CD4-positive, alpha-beta T cell treated with Interleukin-1 beta for 1 hour (primary cell): ENCODE data around the gene TNC.

ENCODE experiments used
- DNase-seq, 2 donors: peaks; one replicate each; pipeline ENCODE4 v3.0.0-alpha.2; 2020 to 2022

Gene TNC

DNA sequence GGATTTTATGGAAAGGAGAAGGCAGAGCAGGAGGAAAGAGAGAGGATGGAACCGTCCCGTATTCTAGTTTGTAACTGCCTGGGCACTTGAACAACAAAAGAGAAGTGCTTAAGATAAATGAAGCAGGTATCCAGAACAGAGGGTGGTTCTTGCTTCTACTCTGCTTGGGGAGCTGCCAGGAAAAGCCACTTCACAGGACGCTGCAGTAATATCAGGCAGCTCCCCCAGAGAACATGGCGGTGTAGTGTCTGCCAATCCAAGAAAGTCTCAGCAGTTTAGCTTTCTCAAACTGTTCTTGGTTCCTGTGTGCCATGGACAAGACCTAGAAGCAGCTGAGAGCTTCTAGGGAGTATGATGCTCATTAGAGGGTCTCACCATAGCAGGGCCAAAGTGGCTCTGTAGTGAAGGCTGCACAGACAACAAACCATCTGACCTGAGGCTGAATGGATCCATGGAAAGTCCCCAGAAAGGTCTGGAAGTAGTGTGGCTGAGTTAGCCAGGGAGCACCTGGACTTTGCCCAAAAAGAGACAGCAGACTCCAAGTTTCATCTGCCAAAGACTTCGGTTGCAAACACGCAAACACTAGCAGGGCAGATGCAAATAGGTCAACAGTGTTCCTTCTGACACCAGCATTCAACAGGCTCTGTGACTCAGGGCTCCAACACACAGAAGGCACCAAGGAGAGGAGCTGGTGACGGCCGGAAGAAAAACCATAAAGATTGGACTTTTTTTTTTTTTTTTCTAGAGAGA is 115.4 kb downstream of the TNC start:
- no peak for DNase-seq

DNA sequence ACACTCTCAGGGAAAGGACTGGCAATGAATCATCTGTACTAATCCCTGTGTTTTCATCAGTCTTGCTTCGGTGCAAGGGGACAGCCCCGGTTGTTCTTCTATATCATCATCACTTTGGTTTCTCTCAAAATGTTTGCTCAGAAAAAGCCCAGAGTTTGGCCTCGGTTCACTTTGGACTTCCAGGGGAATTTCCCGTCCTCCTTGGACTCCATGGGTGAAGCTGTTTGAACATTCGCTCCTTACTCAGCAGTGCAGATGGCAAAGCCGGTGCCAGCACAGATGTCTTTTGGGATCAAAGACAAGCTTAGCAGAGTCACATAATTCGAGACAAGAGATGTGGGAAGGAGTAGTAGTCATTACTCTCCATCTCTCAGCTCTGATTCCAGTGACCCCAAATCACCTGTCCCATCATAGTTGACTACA is 117.7 kb downstream of the TNC start:
- DNase-seq: no peak

DNA sequence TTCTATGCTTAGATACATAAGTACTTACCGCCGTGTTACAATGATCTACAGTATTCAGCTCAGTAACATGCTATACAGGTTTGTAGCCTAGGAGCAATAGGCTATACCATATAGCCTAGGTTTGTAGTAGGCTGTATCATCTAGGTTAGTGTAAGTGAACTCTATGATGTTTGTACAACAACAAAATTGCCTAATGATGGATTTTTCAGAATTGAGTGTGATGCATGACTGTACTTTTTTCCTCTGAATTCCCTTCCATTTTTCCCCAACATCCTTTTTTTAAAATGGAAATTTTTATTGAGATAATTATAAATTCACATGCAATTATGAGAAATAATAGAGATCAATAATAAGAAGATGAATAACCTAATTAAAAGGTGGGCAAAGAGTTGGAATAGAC is 119.6 kb downstream of the TNC start:
- no peak for DNase-seq

DNA sequence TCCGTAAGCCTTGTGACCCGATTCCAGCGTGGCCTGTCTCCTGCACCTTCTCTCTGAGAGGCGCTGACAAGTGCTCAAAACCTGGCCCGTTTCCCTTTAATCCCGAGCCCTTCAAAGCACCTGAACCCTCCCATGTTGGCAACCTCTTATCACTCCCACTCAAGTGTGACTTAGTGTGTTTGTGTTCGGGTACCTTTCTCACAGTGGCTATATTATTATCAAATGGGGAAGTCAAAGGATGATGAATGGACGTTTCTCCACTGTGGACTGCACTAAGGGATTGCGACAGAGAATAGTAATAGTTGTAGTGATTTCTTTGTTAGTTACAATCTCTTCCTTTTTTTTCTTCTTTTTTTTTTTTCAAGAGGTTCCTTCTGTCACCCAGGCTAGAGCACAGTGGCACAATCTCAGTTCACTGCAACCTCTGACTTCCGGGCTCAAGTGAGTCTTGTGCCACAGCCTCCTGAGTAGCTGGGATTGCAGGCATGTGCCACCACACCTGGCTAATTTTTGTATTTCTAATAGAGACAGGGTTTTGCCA is 122.2 kb downstream of the TNC start:
- DNase-seq: peak in 1 of 2 donors; percentile 52

DNA sequence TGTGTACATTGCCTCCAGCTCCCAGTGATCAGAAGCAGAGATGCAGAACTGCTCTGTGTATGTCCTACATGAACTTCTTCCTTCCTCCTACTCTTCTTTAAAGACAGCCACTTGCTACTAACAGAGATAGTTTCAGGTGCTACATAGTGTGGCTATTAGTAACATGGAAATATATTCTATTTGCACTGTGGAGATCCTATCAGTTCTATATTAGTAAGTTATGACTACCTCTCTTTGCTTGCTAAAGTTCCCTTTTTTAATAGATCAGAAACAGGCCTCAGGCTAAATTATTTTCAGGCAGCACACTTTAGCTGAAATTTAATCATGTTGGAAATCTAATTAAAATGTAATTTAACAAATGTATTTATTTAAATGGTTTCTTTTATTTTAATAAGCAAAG is 123.2 kb downstream of the TNC start:
- no peak for DNase-seq

DNA sequence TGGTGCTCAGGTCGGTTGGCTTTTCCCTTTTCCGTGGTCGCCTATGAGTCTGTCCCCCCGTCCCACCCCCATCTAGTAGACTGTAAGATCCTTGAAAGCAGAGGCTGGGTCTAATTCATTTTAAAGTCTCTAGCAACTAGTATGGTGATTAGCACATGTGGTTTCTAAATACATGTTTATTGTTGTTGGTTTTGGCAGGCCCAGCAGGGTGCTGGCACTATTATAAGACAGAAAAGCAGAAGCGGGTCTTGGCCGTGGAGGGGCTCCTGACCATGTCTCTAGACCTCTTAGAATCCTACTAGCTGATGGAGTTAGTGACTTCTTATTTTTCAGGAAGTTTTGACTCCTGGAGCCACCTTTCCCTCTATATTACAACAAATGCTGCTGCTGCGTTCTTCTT is 126.1 kb downstream of the TNC start:
- no peak for DNase-seq

- no peak for DNase-seq
Observed at GRCh38 chr9:114990901-114991300, 127.1 kb downstream of the TNC start.

DNA sequence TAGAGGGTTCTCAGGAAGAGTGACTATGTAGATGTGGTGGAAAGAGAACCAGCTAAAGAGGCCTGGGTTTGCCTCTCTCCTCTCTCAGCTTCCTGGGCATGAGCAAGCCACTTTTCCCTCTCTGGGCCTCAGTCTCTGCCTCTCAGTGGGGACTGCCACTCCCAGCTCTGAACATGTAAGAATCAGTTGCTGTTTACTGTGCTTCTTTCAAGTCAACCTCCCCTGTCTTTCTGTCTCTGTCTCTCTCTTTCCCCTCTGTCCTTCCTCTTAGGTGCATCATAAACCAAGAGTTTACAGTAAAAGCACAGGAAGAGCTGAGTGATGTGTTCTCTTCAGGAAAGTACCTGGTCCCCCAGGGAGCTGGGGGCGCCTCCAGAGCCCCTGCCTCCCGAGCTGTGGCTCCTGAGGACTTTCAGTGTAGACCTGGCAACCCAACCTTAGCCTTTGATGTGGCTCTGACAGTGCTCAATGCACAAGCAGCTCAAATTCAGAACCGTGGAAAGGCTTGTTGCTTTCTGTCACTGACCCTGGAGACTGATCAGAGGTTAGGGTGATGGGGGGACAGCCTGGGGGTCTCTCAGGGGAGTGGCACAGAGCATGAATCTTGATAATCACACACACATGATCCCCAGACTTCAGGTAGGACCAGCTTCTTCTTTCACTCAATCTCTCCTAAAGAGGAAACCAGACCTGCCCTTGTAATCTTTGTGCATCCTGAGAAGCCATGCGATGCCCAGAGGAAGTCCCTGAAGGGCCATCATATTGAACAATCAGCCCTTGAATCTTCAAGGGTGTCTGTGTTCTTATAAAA is 128.2 kb downstream of the TNC start:
- peak in 1 of 2 donors; percentile 25 for DNase-seq

- peak in 1 of 2 donors; percentile 64 for DNase-seq
Observed at GRCh38 chr9:114988962-114989599, 128.9 kb downstream of the TNC start.

DNA sequence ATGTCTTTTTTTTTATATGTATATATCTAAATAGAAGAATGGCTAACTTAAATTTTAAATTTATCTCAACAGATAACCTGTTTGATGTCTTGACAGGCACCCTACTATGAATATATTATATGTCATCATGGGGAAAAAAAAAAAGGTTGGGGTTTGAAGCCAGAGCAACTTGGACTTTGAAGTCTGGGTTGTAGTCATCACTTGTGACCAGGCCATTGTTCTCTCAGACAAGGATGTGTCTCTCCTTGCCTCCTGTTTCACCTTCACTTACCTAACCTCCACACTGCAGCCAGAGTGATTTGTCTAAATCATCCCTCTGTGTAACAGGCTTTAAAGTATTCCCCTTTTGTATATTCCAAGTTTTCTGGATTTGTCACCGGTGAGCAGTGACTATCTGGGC is 130.8 kb downstream of the TNC start:
- no peak for DNase-seq

- DNase-seq: no peak
Observed at GRCh38 chr9:114985959-114986501, 131.9 kb downstream of the TNC start.

DNA sequence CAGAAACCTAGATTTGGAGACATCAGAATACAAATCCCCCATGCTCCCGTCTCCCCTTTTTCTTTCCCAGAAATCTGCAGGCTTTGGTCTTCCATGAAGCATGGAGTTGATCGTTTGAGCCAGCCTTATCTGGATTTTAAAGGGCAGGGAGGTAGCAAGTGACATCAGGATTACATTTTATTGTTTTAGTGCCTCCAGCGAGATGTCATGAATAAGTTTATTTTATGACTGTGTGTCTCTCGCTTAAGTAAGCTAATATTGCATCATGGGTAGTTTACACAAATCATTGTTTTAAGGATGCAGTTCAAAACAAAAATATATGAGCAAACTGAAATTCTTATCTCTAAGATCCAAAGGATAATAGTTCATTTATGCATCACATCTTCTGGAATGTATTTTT is 136.9 kb downstream of the TNC start:
- DNase-seq: no peak

- DNase-seq: no peak
Observed at GRCh38 chr9:114973216-114973615, 144.7 kb downstream of the TNC start.

GRCh38 chr9:114972510-114973136 is 145.3 kb downstream of the TNC start:
- DNase-seq: no peak
